ENCODE data around the gene C20orf202. TPM values are rescaled to one million over a fixed set of nuclear protein-coding genes. Genes with fewer than 3 reads are reported as not detected.

Gene C20orf202
- total RNA-seq, 2 donors from 2014 or later = not detected

GRCh38 chr20:1229541-1229940 lies 26.3 kb downstream of the C20orf202 start:
- Histone ChIP-seq H3K36me3 (ENCODE audit: control insufficient read depth, insufficient read depth, low read length) (no peaks in the 10 kb centered on the region), H3K27ac (ENCODE audit: low read depth, low read length) (no peak overlapping the region), H3K9me3 (ENCODE audit: control insufficient read depth, low read length) (no peaks in the 10 kb centered on the region), H3K9ac (ENCODE audit: extremely low read depth, low read length, poor library complexity, severe bottlenecking) (no peak overlapping the region), H3K4me3 (ENCODE audit: low read length) (no peak overlapping the region), H3K27me3 (ENCODE audit: control insufficient read depth, insufficient read depth, low read length, poor library complexity, severe bottlenecking) (peaks cover 59% of the 10 kb centered on the region), H3K4me1 (ENCODE audit: control insufficient read depth, insufficient read depth, low read length) (no peaks in the 10 kb centered on the region)
- DNase-seq = no peak
- Mint-ChIP-seq H3K27ac (no peak overlapping the region), H3K27me3 (ENCODE audit: insufficient read depth) (peaks cover 47% of the 10 kb centered on the region), H3K4me1 (peaks cover 3% of the 10 kb centered on the region), H3K4me3 (no peak overlapping the region), H3K36me3 (ENCODE audit: low read depth) (no peaks in the 10 kb centered on the region), H3K9me3 (no peaks in the 10 kb centered on the region)
- 86 to 93% methylated on average over 2 to 3 of the region's 3 CpGs for WGBS, 2 experiments (ENCODE audit: insufficient coverage in 1 of 2, insufficient read length in 1 of 2)
- no peak for TF ChIP-seq CTCF (conservative IDR thresholded peaks at IDR 0.05)

- H3K9me3 Mint-ChIP-seq = no peaks in the 10 kb centered on the region
- peaks cover 36% of the 10 kb centered on the region for H3K27me3 Mint-ChIP-seq (ENCODE audit: insufficient read depth)
- no peaks in the 10 kb centered on the region for H3K36me3 Mint-ChIP-seq (ENCODE audit: low read depth)
- no peak overlapping the region for H3K4me3 ChIP-seq (ENCODE audit: low read length)
- no peak overlapping the region for H3K4me3 Mint-ChIP-seq
- no peak overlapping the region for H3K27ac ChIP-seq (ENCODE audit: low read depth, low read length)
- H3K27ac Mint-ChIP-seq = no peak overlapping the region
- peaks cover 43% of the 10 kb centered on the region for H3K27me3 ChIP-seq (ENCODE audit: control insufficient read depth, insufficient read depth, low read length, poor library complexity, severe bottlenecking)
- no peaks in the 10 kb centered on the region for H3K36me3 ChIP-seq (ENCODE audit: control insufficient read depth, insufficient read depth, low read length)
- H3K9ac ChIP-seq (ENCODE audit: extremely low read depth, low read length, poor library complexity, severe bottlenecking) = no peak overlapping the region
- no peaks in the 10 kb centered on the region for H3K4me1 ChIP-seq (ENCODE audit: control insufficient read depth, insufficient read depth, low read length)
- H3K9me3 ChIP-seq (ENCODE audit: control insufficient read depth, low read length) = no peaks in the 10 kb centered on the region
- 98 to 100% methylated on average over 3 of the region's 3 CpGs for WGBS, 2 experiments (ENCODE audit: insufficient coverage in 1 of 2, insufficient read length in 1 of 2)
- no peaks in the 10 kb centered on the region for H3K4me1 Mint-ChIP-seq
- no peak for DNase-seq
- no peak for TF ChIP-seq CTCF (conservative IDR thresholded peaks at IDR 0.05)
Measured at GRCh38 chr20:1232286-1233111, 29.2 kb downstream of the C20orf202 start.

- Mint-ChIP-seq H3K27ac (no peak overlapping the region), H3K27me3 (ENCODE audit: insufficient read depth) (peaks cover 11% of the 10 kb centered on the region), H3K36me3 (ENCODE audit: low read depth) (no peaks in the 10 kb centered on the region), H3K4me1 (no peaks in the 10 kb centered on the region), H3K4me3 (no peak overlapping the region), H3K9me3 (no peaks in the 10 kb centered on the region)
- no peak for DNase-seq
- H3K9me3 ChIP-seq (ENCODE audit: control insufficient read depth, low read length) = no peaks in the 10 kb centered on the region
- no peak for TF ChIP-seq CTCF (conservative IDR thresholded peaks at IDR 0.05)
- H3K27me3 ChIP-seq (ENCODE audit: control insufficient read depth, insufficient read depth, low read length, poor library complexity, severe bottlenecking) = no peaks in the 10 kb centered on the region
- H3K9ac ChIP-seq (ENCODE audit: extremely low read depth, low read length, poor library complexity, severe bottlenecking) = no peak overlapping the region
- no peak overlapping the region for H3K4me3 ChIP-seq (ENCODE audit: low read length)
- no peaks in the 10 kb centered on the region for H3K4me1 ChIP-seq (ENCODE audit: control insufficient read depth, insufficient read depth, low read length)
- no peak overlapping the region for H3K27ac ChIP-seq (ENCODE audit: low read depth, low read length)
- no peaks in the 10 kb centered on the region for H3K36me3 ChIP-seq (ENCODE audit: control insufficient read depth, insufficient read depth, low read length)
- 79 to 86% methylated on average over 1 to 5 of the region's 5 CpGs for WGBS, 2 experiments (ENCODE audit: insufficient coverage in 1 of 2, insufficient read length in 1 of 2)
Measured at GRCh38 chr20:1240549-1240948, 37.3 kb downstream of the C20orf202 start.

Measured in endodermal cell (in vitro differentiated cells).